OCI-LY1 (cell line): ENCODE measurements around the gene CCDC102B.

ENCODE experiments used
- EZH2 ChIP-seq: fragments of 200-600 bp; sonication (generic), shearing (Covaris generic); IDR thresholded peaks from 2 replicates; pipeline ENCODE4 v1.8.0; 2017; ENCODE audit warnings: borderline replicate concordance, mixed run types, mild to moderate bottlenecking, antibody characterized with exemption, low read length, moderate library complexity, mixed read lengths
- TF ChIP-seq, protein P1 (sequence below): fragments of 200-600 bp; sonication (generic), shearing (Covaris generic); IDR thresholded peaks from 2 replicates; pipeline ENCODE4 v1.5.1; 2017; ENCODE audit warnings: mild to moderate bottlenecking, antibody characterized with exemption, low read length, moderate library complexity, mixed read lengths

DNA sequence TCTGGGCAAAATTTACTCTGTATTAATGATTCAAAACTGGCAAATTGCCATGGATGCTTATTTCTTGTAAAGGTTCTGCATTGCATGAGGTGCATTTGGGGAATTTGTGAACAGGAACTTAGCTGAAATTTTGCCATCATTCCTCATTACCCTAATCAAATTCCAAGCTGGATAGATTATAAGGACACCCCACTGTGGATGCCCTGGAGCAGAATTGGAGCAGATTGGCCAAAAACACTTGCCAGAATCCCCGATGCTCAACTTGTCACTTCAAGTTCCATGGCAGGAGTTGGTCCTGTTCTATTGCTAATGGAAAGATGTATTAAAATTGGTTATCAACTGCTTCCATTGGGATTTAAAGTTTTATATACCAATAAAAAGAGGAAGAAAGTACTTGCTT lies 237.9 kb downstream of the CCDC102B start:
- TF ChIP-seq, protein P1, sequence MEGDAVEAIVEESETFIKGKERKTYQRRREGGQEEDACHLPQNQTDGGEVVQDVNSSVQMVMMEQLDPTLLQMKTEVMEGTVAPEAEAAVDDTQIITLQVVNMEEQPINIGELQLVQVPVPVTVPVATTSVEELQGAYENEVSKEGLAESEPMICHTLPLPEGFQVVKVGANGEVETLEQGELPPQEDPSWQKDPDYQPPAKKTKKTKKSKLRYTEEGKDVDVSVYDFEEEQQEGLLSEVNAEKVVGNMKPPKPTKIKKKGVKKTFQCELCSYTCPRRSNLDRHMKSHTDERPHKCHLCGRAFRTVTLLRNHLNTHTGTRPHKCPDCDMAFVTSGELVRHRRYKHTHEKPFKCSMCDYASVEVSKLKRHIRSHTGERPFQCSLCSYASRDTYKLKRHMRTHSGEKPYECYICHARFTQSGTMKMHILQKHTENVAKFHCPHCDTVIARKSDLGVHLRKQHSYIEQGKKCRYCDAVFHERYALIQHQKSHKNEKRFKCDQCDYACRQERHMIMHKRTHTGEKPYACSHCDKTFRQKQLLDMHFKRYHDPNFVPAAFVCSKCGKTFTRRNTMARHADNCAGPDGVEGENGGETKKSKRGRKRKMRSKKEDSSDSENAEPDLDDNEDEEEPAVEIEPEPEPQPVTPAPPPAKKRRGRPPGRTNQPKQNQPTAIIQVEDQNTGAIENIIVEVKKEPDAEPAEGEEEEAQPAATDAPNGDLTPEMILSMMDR: no peak
- no peak for TF ChIP-seq EZH2
